ENCODE results near the gene DIO1. TPM values are rescaled to one million over a fixed set of nuclear protein-coding genes. Genes with fewer than 3 reads are reported as not detected.
"Not testable (repeated sequence)": the region's sequence is repeated elsewhere in the genome, so short reads cannot be mapped to it uniquely, and the experiment has no call there.

DIO1 gene
- polyA plus RNA-seq, 1 of the 3 experiments (the other 2 are of a cell fraction) = not detected

DNA sequence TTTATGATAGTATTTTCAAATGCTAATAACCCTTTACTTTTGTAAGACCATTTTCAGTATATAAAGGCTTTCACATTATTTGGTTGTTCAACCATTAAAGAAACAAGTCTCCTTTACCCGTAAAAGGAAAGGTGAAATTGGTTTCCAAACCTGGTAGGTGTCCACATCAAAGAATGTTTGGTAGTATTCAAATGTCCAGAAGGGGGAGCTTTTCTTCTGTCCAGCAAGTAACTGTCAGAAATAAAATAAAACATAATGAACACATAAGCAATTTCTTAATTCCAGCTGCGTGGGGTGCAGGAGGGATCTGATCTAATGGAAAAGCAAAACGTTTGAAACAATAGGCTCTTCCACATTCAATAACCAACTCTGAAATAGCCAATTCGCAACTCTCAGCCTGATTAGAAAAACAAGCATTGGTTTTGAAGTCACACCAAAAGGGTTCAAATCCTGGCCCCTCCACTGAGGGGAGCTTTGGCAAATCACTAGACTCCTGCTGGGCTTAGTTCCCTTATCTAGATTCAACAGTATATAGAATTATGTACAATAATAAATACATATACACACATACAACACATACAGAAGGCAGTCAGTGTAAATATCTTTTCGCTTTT lies 15.4 kb upstream of the DIO1 start:
- 51% methylated on average over 5 of the region's 5 CpGs for WGBS (ENCODE audit: low lambda C conversion rate)
- H3K79me2 ChIP-seq (ENCODE audit: insufficient read depth) = no peaks in the 10 kb centered on the region
- no peaks in the 10 kb centered on the region for H3K27me3 ChIP-seq (ENCODE audit: insufficient read depth)
- H3K9me3 ChIP-seq = no peaks in the 10 kb centered on the region
- peaks cover 38 to 47% of the 10 kb centered on the region in 2 experiments for H3K36me3 ChIP-seq (replicated peaks in 1 of 2; ENCODE audit: control insufficient read depth in 1 of 2, insufficient read depth in 2 of 2, low read length in 1 of 2)
- TF ChIP-seq RAD21 (IDR thresholded peaks at IDR 0.05; ENCODE audit: low read length) (peak; percentile 68), YY1 (IDR thresholded peaks at IDR 0.05; ENCODE audit: low read depth) (no peak), MXI1 (IDR thresholded peaks at IDR 0.05; ENCODE audit: low read depth, low read length) (no peak), RCOR1 (IDR thresholded peaks at IDR 0.05; ENCODE audit: low read length) (no peak), TEAD4 (IDR thresholded peaks at IDR 0.05; ENCODE audit: borderline replicate concordance, insufficient read depth) (no peak), ELF1 (IDR thresholded peaks at IDR 0.05) (no peak), SMC3 (IDR thresholded peaks at IDR 0.05; ENCODE audit: low read depth, low read length) (peak; percentile 61), CTCF (IDR thresholded peaks at IDR 0.05) (peak; percentile 82), EP300 (IDR thresholded peaks at IDR 0.05; ENCODE audit: borderline replicate concordance in 1 of 2, low read depth in 1 of 2, low read length in 1 of 2) (no peak)
- TF ChIP-seq, protein P1, sequence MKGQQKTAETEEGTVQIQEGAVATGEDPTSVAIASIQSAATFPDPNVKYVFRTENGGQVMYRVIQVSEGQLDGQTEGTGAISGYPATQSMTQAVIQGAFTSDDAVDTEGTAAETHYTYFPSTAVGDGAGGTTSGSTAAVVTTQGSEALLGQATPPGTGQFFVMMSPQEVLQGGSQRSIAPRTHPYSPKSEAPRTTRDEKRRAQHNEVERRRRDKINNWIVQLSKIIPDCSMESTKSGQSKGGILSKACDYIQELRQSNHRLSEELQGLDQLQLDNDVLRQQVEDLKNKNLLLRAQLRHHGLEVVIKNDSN (IDR thresholded peaks at IDR 0.05; ENCODE audit: borderline replicate concordance, low read depth) = no peak
- no peaks in the 10 kb centered on the region for H3K4me1 ChIP-seq (ENCODE audit: control insufficient read depth in 1 of 2, insufficient read depth in 2 of 2, low read depth in 1 of 2, low read length in 1 of 2)
- DNase-seq = peak; percentile 39
- no peak overlapping the region for H3K4me2 ChIP-seq
- H3K27ac ChIP-seq (ENCODE audit: low read depth in 2 of 2, low read length in 1 of 2) = no peak overlapping the region
- no peaks in the 10 kb centered on the region for H3F3A ChIP-seq (replicated peaks; ENCODE audit: insufficient read depth)
- no peak overlapping the region for H3K9ac ChIP-seq
- H2AFZ ChIP-seq (ENCODE audit: low read depth) = no peak overlapping the region
- no peak overlapping the region for H3K4me3 ChIP-seq (ENCODE audit: low read depth in 2 of 2, low read length in 1 of 2)
- H4K20me1 ChIP-seq (ENCODE audit: insufficient read depth) = no peaks in the 10 kb centered on the region
- ChIA-PET POLR2A (no interaction called here), CTCF (interaction anchor here (0.6 to 5.6 kb wide), 36 partner anchors 9 to 203 kb away, joined by 3 to 100 read pairs (median 4); partner anchors contain the start of genes DIO1, IFT25, LRRC42 and YIPF1)
- H3K9me2 ChIP-seq = no peaks in the 10 kb centered on the region

- not testable (repeated sequence) for H3K79me2 ChIP-seq (ENCODE audit: insufficient read depth); H3K9ac ChIP-seq; H3F3A ChIP-seq (replicated peaks; ENCODE audit: insufficient read depth); H3K4me1 ChIP-seq (ENCODE audit: control insufficient read depth in 1 of 2, insufficient read depth in 2 of 2, low read depth in 1 of 2, low read length in 1 of 2); DNase-seq; H4K20me1 ChIP-seq (ENCODE audit: insufficient read depth); H3K27ac ChIP-seq (ENCODE audit: low read depth in 2 of 2, low read length in 1 of 2); H2AFZ ChIP-seq (ENCODE audit: low read depth); H3K9me3 ChIP-seq; H3K9me2 ChIP-seq; H3K4me3 ChIP-seq (ENCODE audit: low read depth in 2 of 2, low read length in 1 of 2); H3K4me2 ChIP-seq; H3K27me3 ChIP-seq (ENCODE audit: insufficient read depth)
- ChIA-PET CTCF (interaction anchor here (1.0 to 5.6 kb wide), 4 partner anchors 21 to 77 kb away, joined by 4 to 60 read pairs (median 12); no protein-coding TSS in a partner anchor), POLR2A (interaction anchor here (0.6 kb wide), 1 partner anchor 244 kb away, joined by 3 read pairs; no protein-coding TSS in a partner anchor)
- 89% methylated on average over 2 of the region's 2 CpGs for WGBS (ENCODE audit: low lambda C conversion rate)
- peaks cover 28 to 36% of the 10 kb centered on the region in 2 experiments for H3K36me3 ChIP-seq (replicated peaks in 1 of 2; ENCODE audit: control insufficient read depth in 1 of 2, insufficient read depth in 2 of 2, low read length in 1 of 2)
These were observed 12.1 kb upstream of the DIO1 start for GRCh38 chr1:53881853-53882252.

DNA sequence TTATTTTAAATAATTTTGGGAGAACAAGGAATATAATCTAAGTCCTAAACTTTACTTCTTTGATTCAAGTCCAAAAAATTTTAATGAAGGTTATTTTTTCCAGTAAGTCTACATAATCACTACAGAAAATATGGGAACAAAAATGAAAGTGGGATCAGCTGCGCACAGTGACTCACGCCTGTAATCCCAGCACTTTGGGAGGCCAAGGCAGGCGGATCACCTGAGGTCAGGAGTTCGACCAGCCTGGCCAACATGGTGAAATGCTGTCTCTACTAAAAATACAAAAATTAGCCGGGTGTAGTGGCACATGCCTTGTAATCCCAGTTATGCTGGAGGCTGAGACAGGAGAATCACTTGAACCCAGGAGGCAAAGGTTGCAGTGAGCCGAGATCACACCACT lies 10.4 kb upstream of the DIO1 start:
- CTCF ChIA-PET = interaction anchor here (1.0 to 1.9 kb wide), 3 partner anchors 23 to 65 kb away, joined by 3 to 13 read pairs (median 10); no protein-coding TSS in a partner anchor
- H3F3A ChIP-seq (replicated peaks; ENCODE audit: insufficient read depth); DNase-seq; H4K20me1 ChIP-seq (ENCODE audit: insufficient read depth); H3K9me2 ChIP-seq; H2AFZ ChIP-seq (ENCODE audit: low read depth); H3K27me3 ChIP-seq (ENCODE audit: insufficient read depth); POLR2A ChIA-PET; H3K4me2 ChIP-seq; H3K4me3 ChIP-seq (ENCODE audit: low read depth in 2 of 2, low read length in 1 of 2); H3K4me1 ChIP-seq (ENCODE audit: control insufficient read depth in 1 of 2, insufficient read depth in 2 of 2, low read depth in 1 of 2, low read length in 1 of 2); H3K9me3 ChIP-seq; H3K9ac ChIP-seq; H3K79me2 ChIP-seq (ENCODE audit: insufficient read depth); H3K27ac ChIP-seq (ENCODE audit: low read depth in 2 of 2, low read length in 1 of 2): not testable (repeated sequence)
- 87% methylated on average over 6 of the region's 6 CpGs for WGBS (ENCODE audit: low lambda C conversion rate)
- H3K36me3 ChIP-seq (replicated peaks in 1 of 2; ENCODE audit: control insufficient read depth in 1 of 2, insufficient read depth in 2 of 2, low read length in 1 of 2) = peaks cover 15 to 31% of the 10 kb centered on the region in 2 experiments

Data from SK-N-SH (cell line).